HEK293 (cell line): ENCODE data around the gene SMKR1.
"Not testable (repeated sequence)": the region's sequence is repeated elsewhere in the genome, so short reads cannot be mapped to it uniquely, and the experiment has no call there.

Experiments
- CTCF ChIA-PET: fragments of 350-600 bp; formaldehyde crosslinking; extraction: SDS; loops from one replicate; lab custom pipeline; 2021; ENCODE audit warnings: antibody characterized with exemption; lab: Yijun Ruan, JAX
- POLR2A ChIA-PET: fragments of 300-600 bp; formaldehyde crosslinking; extraction: SDS; loops from one replicate; lab custom pipeline; 2020; ENCODE audit warnings: antibody characterized with exemption, inconsistent platforms; lab: Yijun Ruan, JAX
- H3K27ac ChIP-seq: fragments of 200-500 bp; sonication (Bioruptor generic); 2 replicates; pipeline ENCODE4 v1.5.1; 2014; ENCODE audit warnings: low read depth, low read length, control low read depth, inconsistent platforms; ENCODE audit errors: extremely low read depth
- H3K36me3 ChIP-seq, 2 experiments: fragments of 200-500 bp in 1 of 2; sonication (Bioruptor generic) in 1 of 2; 1 replicate in 1 of 2; 2 replicates in 1 of 2; pipeline ENCODE4 v1.5.1; 2014 to 2017; ENCODE audit warnings: inconsistent platforms in 2 of 2, low read length in 2 of 2; ENCODE audit not compliant: control insufficient read depth in 2 of 2, insufficient read depth in 1 of 2
- H3K4me1 ChIP-seq: fragments of 200-500 bp; sonication (Bioruptor generic); 2 replicates; pipeline ENCODE4 v1.5.1; 2014; ENCODE audit warnings: mild to moderate bottlenecking, low read length, inconsistent platforms; ENCODE audit not compliant: control insufficient read depth, insufficient read depth
- H3K4me3 ChIP-seq: 2 replicates; pipeline ENCODE4 v1.5.1; 2011; ENCODE audit warnings: low read depth, mild to moderate bottlenecking, control low read depth, low read length, moderate library complexity
- H3K9me3 ChIP-seq: fragments of 200-500 bp; sonication (Bioruptor generic); 2 replicates; pipeline ENCODE4 v1.5.1; 2014; ENCODE audit warnings: low read depth, low read length, inconsistent platforms; ENCODE audit not compliant: control insufficient read depth, insufficient read depth
- ATF2 ChIP-seq: fragments of 450-650 bp; formaldehyde crosslinking; IDR thresholded peaks from 2 replicates; pipeline ENCODE4 v1.5.1; 2016; ENCODE audit warnings: missing biosample characterization, missing genetic modification characterization, low read depth
- BCL11B ChIP-seq: fragments of 450-650 bp; formaldehyde crosslinking; IDR thresholded peaks from 2 replicates; pipeline ENCODE4 v1.5.1; 2016; ENCODE audit warnings: low read depth, missing biosample characterization, missing genetic modification characterization
- MEIS1 ChIP-seq: sonication (generic); formaldehyde crosslinking; IDR thresholded peaks from 2 replicates; pipeline ENCODE4 v1.8.1; 2022; ENCODE audit warnings: missing genetic modification reagents, mild to moderate bottlenecking, borderline replicate concordance
- MZF1 ChIP-seq: fragments of 450-650 bp; formaldehyde crosslinking; IDR thresholded peaks from 2 replicates; pipeline ENCODE4 v1.5.1; 2017; ENCODE audit warnings: missing biosample characterization, missing genetic modification characterization, borderline replicate concordance
- RBAK ChIP-seq: fragments of 450-650 bp; formaldehyde crosslinking; IDR thresholded peaks from 2 replicates; pipeline ENCODE4 v1.5.1; 2016; ENCODE audit warnings: missing biosample characterization, missing genetic modification characterization
- SCRT2 ChIP-seq: fragments of 450-650 bp; formaldehyde crosslinking; IDR thresholded peaks from 2 replicates; pipeline ENCODE4 v1.5.1; 2016; ENCODE audit warnings: missing biosample characterization, missing genetic modification characterization
- ZBTB6 ChIP-seq: fragments of 450-650 bp; formaldehyde crosslinking; IDR thresholded peaks from 2 replicates; pipeline ENCODE4 v1.5.1; 2017; ENCODE audit warnings: missing biosample characterization, missing genetic modification characterization
- ZNF132 ChIP-seq: fragments of 450-650 bp; formaldehyde crosslinking; IDR thresholded peaks from 2 replicates; pipeline ENCODE4 v1.5.1; 2017; ENCODE audit warnings: missing biosample characterization, missing genetic modification characterization, borderline replicate concordance
- ZNF433 ChIP-seq: fragments of 450-650 bp; formaldehyde crosslinking; IDR thresholded peaks from 2 replicates; pipeline ENCODE4 v1.5.1; 2016; ENCODE audit warnings: missing biosample characterization, missing genetic modification characterization, low read depth
- ZNF449 ChIP-seq: fragments of 450-650 bp; formaldehyde crosslinking; IDR thresholded peaks from 2 replicates; pipeline ENCODE4 v1.5.1; 2017; ENCODE audit warnings: missing biosample characterization, mild to moderate bottlenecking, missing genetic modification characterization, moderate library complexity
- ZNF473 ChIP-seq: fragments of 450-650 bp; formaldehyde crosslinking; IDR thresholded peaks from 2 replicates; pipeline ENCODE4 v1.5.1; 2017; ENCODE audit warnings: missing biosample characterization, missing genetic modification characterization
- ZNF510 ChIP-seq: fragments of 450-650 bp; formaldehyde crosslinking; IDR thresholded peaks from 2 replicates; pipeline ENCODE4 v1.5.1; 2018; ENCODE audit warnings: mild to moderate bottlenecking, missing genetic modification characterization, missing biosample characterization; ENCODE audit not compliant: insufficient replicate concordance
- ZSCAN4 ChIP-seq: fragments of 450-650 bp; formaldehyde crosslinking; IDR thresholded peaks from 2 replicates; pipeline ENCODE4 v1.5.1; 2017; ENCODE audit warnings: missing biosample characterization, missing genetic modification characterization

SMKR1 gene

GRCh38 chr7:129471402-129471827 lies 30.9 kb upstream of the SMKR1 start:
- Histone ChIP-seq H3K9me3 (no peaks in the 10 kb centered on the region), H3K4me1 (no peaks in the 10 kb centered on the region)
- CTCF ChIA-PET = interaction anchor here (0.5 to 6.6 kb wide), 26 partner anchors 9 to 337 kb away, joined by 3 to 74 read pairs (median 4); no protein-coding TSS in a partner anchor
- TF ChIP-seq BCL11B (tag by site-specific recombination) = no peak
- no peak for TF ChIP-seq RBAK (tag by site-specific recombination)
- no peak for TF ChIP-seq MZF1 (tag by site-specific recombination)
- 0 out of 2 replicates have a peak, but pooled peaks have one; percentile 0 for TF ChIP-seq SCRT2 (tag by site-specific recombination)
- no peak for TF ChIP-seq ZNF433 (tag by site-specific recombination)
- TF ChIP-seq, all 188 proteins: peak for 1
- H3K4me3 ChIP-seq = no peak overlapping the region
- POLR2A ChIA-PET = interaction anchor here (0.8 kb wide), 1 partner anchor 43 kb away, joined by 3 read pairs; no protein-coding TSS in a partner anchor
- H3K36me3 ChIP-seq = peaks cover 0 to 33% of the 10 kb centered on the region in 2 experiments
- H3K27ac ChIP-seq = no peak overlapping the region

GRCh38 chr7:129475931-129476330 lies 26.4 kb upstream of the SMKR1 start:
- H3K36me3 ChIP-seq = peaks cover under 1 to 13% of the 10 kb centered on the region in 2 experiments; a peak in 2 of 3 replicates
- H3K27ac ChIP-seq, H3K9me3 ChIP-seq, H3K4me1 ChIP-seq, H3K4me3 ChIP-seq, POLR2A ChIA-PET: not testable (repeated sequence)
- CTCF ChIA-PET = interaction anchor here (0.7 kb wide), 1 partner anchor 42 kb away, joined by 5 read pairs; no protein-coding TSS in a partner anchor

- CTCF ChIA-PET = interaction anchor here (0.7 to 1.7 kb wide), 2 partner anchors 43 to 258 kb away, joined by 4 to 5 read pairs; no protein-coding TSS in a partner anchor
- peaks cover 5 to 13% of the 10 kb centered on the region in 2 experiments; a peak in 2 of 3 replicates for H3K36me3 ChIP-seq
- H3K4me3 ChIP-seq, H3K27ac ChIP-seq, H3K9me3 ChIP-seq, POLR2A ChIA-PET, H3K4me1 ChIP-seq: not testable (repeated sequence)
Observed at GRCh38 chr7:129476398-129476797, 25.9 kb upstream of the SMKR1 start.

- ChIA-PET POLR2A (no interaction called here), CTCF (interaction anchor here (0.6 to 0.9 kb wide), 3 partner anchors 46 to 471 kb away, joined by 3 to 7 read pairs (median 5); no protein-coding TSS in a partner anchor)
- H3K4me1 ChIP-seq = no peaks in the 10 kb centered on the region
- peaks cover 8% of the 10 kb centered on the region in 2 experiments; a peak in 2 of 3 replicates for H3K36me3 ChIP-seq
- H3K27ac ChIP-seq = no peak overlapping the region
- TF ChIP-seq ZSCAN4 (tag by site-specific recombination) (no peak), ZNF132 (tag by site-specific recombination) (no peak), MEIS1 (CRISPR knock-in tag) (no peak), ZBTB6 (tag by site-specific recombination) (no peak), ATF2 (no peak), ZNF473 (tag by site-specific recombination) (no peak), ZNF510 (tag by site-specific recombination) (peak; percentile 94), ZNF449 (tag by site-specific recombination) (no peak)
- no peak overlapping the region for H3K4me3 ChIP-seq
- H3K9me3 ChIP-seq = no peaks in the 10 kb centered on the region
Observed at GRCh38 chr7:129479831-129480230, 22.5 kb upstream of the SMKR1 start.
